ENCODE data around the gene PRKG1.

Gene PRKG1

GRCh38 chr10:51888263-51888662 is 814.0 kb downstream of the PRKG1 start:
- no peak for DNase-seq
- in situ Hi-C loops (cut with MboI; ENCODE audit: low pct_unique_long_range_greater_than_20kb, low sequenced_read_pairs), result no loop called here

GRCh38 chr10:51892313-51892712 is 818.0 kb downstream of the PRKG1 start:
- DNase-seq, result no peak
- in situ Hi-C loops (cut with MboI; ENCODE audit: low pct_unique_long_range_greater_than_20kb, low sequenced_read_pairs), result no loop called here

GRCh38 chr10:51892965-51893658 is 818.8 kb downstream of the PRKG1 start:
- DNase-seq, result no peak
- in situ Hi-C loops (cut with MboI; ENCODE audit: low pct_unique_long_range_greater_than_20kb, low sequenced_read_pairs), result no loop called here

GRCh38 chr10:51894771-51895578 is 820.7 kb downstream of the PRKG1 start:
- no peak for DNase-seq
- in situ Hi-C loops (cut with MboI; ENCODE audit: low pct_unique_long_range_greater_than_20kb, low sequenced_read_pairs), result no loop called here

GRCh38 chr10:51896849-51897248 is 822.6 kb downstream of the PRKG1 start:
- in situ Hi-C loops (cut with MboI; ENCODE audit: low pct_unique_long_range_greater_than_20kb, low sequenced_read_pairs), result no loop called here
- DNase-seq, result no peak

GRCh38 chr10:51897560-51897959 is 823.3 kb downstream of the PRKG1 start:
- in situ Hi-C loops (cut with MboI; ENCODE audit: low pct_unique_long_range_greater_than_20kb, low sequenced_read_pairs), result no loop called here
- no peak for DNase-seq

GRCh38 chr10:51900180-51900579 is 825.9 kb downstream of the PRKG1 start:
- in situ Hi-C loops (cut with MboI; ENCODE audit: low pct_unique_long_range_greater_than_20kb, low sequenced_read_pairs), result no loop called here
- no peak for DNase-seq

- no peak for DNase-seq
Observed at GRCh38 chr10:51903675-51904074, 829.4 kb downstream of the PRKG1 start.

GRCh38 chr10:51905032-51905431 is 830.7 kb downstream of the PRKG1 start:
- in situ Hi-C loops (cut with MboI; ENCODE audit: low pct_unique_long_range_greater_than_20kb, low sequenced_read_pairs), result no loop called here
- no peak for DNase-seq

More at GRCh38 chr10:51903675-51904074, 829.4 kb downstream of the PRKG1 start:
- in situ Hi-C loops (cut with MboI; ENCODE audit: low pct_unique_long_range_greater_than_20kb, low sequenced_read_pairs), result no loop called here

GRCh38 chr10:51907361-51907760 is 833.1 kb downstream of the PRKG1 start:
- in situ Hi-C loops (cut with MboI; ENCODE audit: low pct_unique_long_range_greater_than_20kb, low sequenced_read_pairs), result no loop called here
- no peak for DNase-seq

GRCh38 chr10:51910189-51910588 is 835.9 kb downstream of the PRKG1 start:
- DNase-seq, result no peak
- in situ Hi-C loops (cut with MboI; ENCODE audit: low pct_unique_long_range_greater_than_20kb, low sequenced_read_pairs), result no loop called here

- in situ Hi-C loops (cut with MboI; ENCODE audit: low pct_unique_long_range_greater_than_20kb, low sequenced_read_pairs), result no loop called here
- DNase-seq, result no peak
Observed at GRCh38 chr10:51910596-51910995, 836.3 kb downstream of the PRKG1 start.

- in situ Hi-C loops (cut with MboI; ENCODE audit: low pct_unique_long_range_greater_than_20kb, low sequenced_read_pairs), result no loop called here
- DNase-seq, result no peak
Observed at GRCh38 chr10:51911723-51912122, 837.4 kb downstream of the PRKG1 start.

- in situ Hi-C loops (cut with MboI; ENCODE audit: low pct_unique_long_range_greater_than_20kb, low sequenced_read_pairs), result no loop called here
- DNase-seq, result no peak
Observed at GRCh38 chr10:51915031-51915542, 840.8 kb downstream of the PRKG1 start.

GRCh38 chr10:51918440-51918839 is 844.2 kb downstream of the PRKG1 start:
- no peak for DNase-seq
- in situ Hi-C loops (cut with MboI; ENCODE audit: low pct_unique_long_range_greater_than_20kb, low sequenced_read_pairs), result no loop called here

GRCh38 chr10:51918884-51919325 is 844.6 kb downstream of the PRKG1 start:
- DNase-seq, result no peak
- in situ Hi-C loops (cut with MboI; ENCODE audit: low pct_unique_long_range_greater_than_20kb, low sequenced_read_pairs), result no loop called here

GRCh38 chr10:51920672-51921071 is 846.4 kb downstream of the PRKG1 start:
- no peak for DNase-seq
- in situ Hi-C loops (cut with MboI; ENCODE audit: low pct_unique_long_range_greater_than_20kb, low sequenced_read_pairs), result no loop called here

GRCh38 chr10:51924359-51924758 is 850.1 kb downstream of the PRKG1 start:
- no peak for DNase-seq
- in situ Hi-C loops (cut with MboI; ENCODE audit: low pct_unique_long_range_greater_than_20kb, low sequenced_read_pairs), result no loop called here

GRCh38 chr10:51926337-51926736 is 852.0 kb downstream of the PRKG1 start:
- in situ Hi-C loops (cut with MboI; ENCODE audit: low pct_unique_long_range_greater_than_20kb, low sequenced_read_pairs), result no loop called here
- DNase-seq, result no peak

GRCh38 chr10:51928162-51928561 is 853.9 kb downstream of the PRKG1 start:
- DNase-seq, result no peak
- in situ Hi-C loops (cut with MboI; ENCODE audit: low pct_unique_long_range_greater_than_20kb, low sequenced_read_pairs), result no loop called here

Data from KBM-7 (cell line).